Left colon (tissue), 2 donors: ENCODE measurements around the gene AGBL1. TPM values are rescaled to one million over a fixed set of nuclear protein-coding genes. Genes with fewer than 3 reads are reported as not detected.
A peak's percentile ranks its signal among the peaks of the same experiment; 100 is the strongest.

Experiments used
- ATAC-seq: fragments of 200-7000 bp; cut with Tn5 transposase; one replicate; pipeline ENCODE4 v1.9.1; 2020; ENCODE audit warnings: mild to moderate bottlenecking, moderate library complexity
- DNase-seq, 2 donors: peaks; one replicate each; pipeline ENCODE4 v3.0.0-alpha.2; 2020
- intact Hi-C, 2 donors: fragments of 100-400 bp; cut with DNase I in 1 of 2; cut with micrococcal nuclease in 1 of 2; formaldehyde crosslinking; loops; one replicate each; pipeline versions ENCODE4 v1.11.2 to v1.14.0; 2022; cut with DNase I, micrococcal nuclease
- total RNA-seq, 2 donors: library from RNA; stranded (reverse); fragmentation: NEBNext Ultra II Directional; extraction: Animal tissue kit (Norgen Biotek cat#: 25700); gene quantifications; one replicate each; pipeline ENCODE4 v1.2.1, GENCODE V29; 2021
- donor health status: DM: no; HTN: no; CAD: no.
- donor health status: DM: yes; HTN: yes; CAD: no.

The AGBL1 gene
- total RNA-seq, 2 donors from 2014 or later, result 0.22 to 0.34 TPM

DNA sequence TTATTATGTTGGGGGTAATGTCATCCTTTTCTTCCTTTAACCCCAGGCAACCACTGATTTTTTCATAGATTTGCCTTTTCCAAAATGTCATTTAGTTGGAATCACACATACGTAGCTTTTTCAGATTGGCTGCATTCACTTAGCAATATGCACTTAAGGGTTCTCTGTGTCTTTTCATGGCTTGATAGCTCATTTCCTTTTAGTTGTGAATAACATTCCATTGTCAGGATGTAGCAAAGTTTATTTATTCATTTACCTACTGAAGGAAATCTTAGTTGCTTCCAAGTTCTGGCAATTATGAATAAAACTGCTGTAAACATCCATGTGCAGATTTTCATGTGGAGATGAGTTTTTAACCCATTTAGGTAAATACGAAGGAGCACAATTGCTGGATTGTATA lies 125.4 kb downstream of the AGBL1 start:
- intact Hi-C loops, result no loop called here
- no peak for ATAC-seq
- DNase-seq, result no peak

DNA sequence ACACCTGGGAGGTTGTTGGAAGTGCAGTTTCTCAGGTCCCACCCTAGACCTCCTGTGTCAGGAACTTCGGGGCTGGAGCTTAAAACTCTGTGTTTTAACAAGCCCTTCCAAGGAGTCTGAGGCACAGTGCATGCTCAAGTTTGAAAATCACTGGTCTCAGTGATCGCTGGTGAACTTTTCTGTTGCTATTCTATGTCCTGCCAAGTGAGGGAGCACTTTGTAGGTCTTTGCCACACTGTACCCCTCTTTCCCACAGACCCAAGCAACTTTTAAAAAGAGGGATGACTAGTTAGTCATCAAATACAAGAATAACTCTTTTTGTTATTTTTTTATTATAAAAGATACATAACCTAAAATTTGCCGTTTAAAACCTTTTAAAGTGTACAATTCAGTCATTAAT lies 133.7 kb downstream of the AGBL1 start:
- intact Hi-C loops, result no loop called here
- no peak for ATAC-seq
- no peak for DNase-seq

DNA sequence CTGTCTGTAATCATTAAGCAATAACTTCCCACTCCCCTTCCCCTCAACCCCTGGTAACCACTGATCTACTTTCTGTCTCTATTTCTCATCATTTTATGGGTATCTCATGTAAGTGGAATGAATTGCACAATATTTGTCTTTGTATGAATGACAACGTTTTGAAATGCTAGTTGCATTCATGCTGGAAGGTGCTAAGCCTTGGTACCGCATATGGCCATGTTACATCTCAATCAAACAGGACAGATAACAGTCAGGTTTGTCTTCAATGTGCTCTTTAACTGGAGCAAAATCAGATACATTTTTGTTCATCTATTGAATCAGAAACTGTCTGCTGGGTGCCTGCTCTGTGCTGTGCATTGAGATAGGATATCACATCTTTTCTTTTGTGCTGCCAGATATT lies 134.2 kb downstream of the AGBL1 start:
- intact Hi-C loops, result no loop called here
- no peak for ATAC-seq
- no peak for DNase-seq

- intact Hi-C loops, result loop anchor here in 1 of 2 donors (10.0 kb wide), 1 partner anchor 56 kb away; no protein-coding TSS in a partner anchor
- DNase-seq, result no peak
- no peak for ATAC-seq
These were observed 141.4 kb downstream of the AGBL1 start for GRCh38 chr15:86221119-86221518.

DNA sequence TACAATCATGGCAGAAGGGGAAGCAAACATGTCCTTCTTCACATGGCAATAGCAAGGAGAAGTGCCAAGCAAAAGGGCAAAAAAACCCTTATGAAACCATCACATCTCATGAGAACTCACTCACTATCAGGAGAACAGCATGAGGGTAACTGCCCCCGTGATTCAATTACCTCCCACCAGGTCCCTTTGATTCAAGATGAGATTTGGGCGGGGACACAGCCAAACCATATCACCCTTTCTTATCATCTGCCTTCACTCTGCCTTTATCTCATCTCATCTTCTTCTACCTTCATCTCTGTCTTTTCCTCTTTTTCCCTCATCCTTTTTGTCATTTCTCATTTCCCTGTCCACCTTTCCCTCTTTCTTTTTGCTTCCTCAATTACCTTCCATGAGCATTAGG lies 149.6 kb downstream of the AGBL1 start:
- ATAC-seq, result no peak

GRCh38 chr15:86229936-86230335 lies 150.3 kb downstream of the AGBL1 start:
- ATAC-seq, result no peak
- intact Hi-C loops, result loop anchor here in 1 of 2 donors (10.0 kb wide), 1 partner anchor 65 kb away; no protein-coding TSS in a partner anchor
- no peak for DNase-seq

More for the DNA sequence above, 149.6 kb downstream of the AGBL1 start:
- intact Hi-C loops, result loop anchor here in 1 of 2 donors (10.0 kb wide), 1 partner anchor 65 kb away; no protein-coding TSS in a partner anchor
- no peak for DNase-seq

GRCh38 chr15:86231864-86232721 lies 152.4 kb downstream of the AGBL1 start:
- intact Hi-C loops, result no loop called here
- peak; percentile 63 for ATAC-seq
- DNase-seq, result peak in 1 of 2 donors; percentile 32

- no peak for ATAC-seq
- intact Hi-C loops, result no loop called here
These were observed 156.0 kb downstream of the AGBL1 start for GRCh38 chr15:86235667-86236066.

GRCh38 chr15:86236356-86237110 lies 156.9 kb downstream of the AGBL1 start:
- intact Hi-C loops, result no loop called here
- DNase-seq (no peak), ATAC-seq (no peak)

More at GRCh38 chr15:86235667-86236066, 156.0 kb downstream of the AGBL1 start:
- DNase-seq, result no peak

DNA sequence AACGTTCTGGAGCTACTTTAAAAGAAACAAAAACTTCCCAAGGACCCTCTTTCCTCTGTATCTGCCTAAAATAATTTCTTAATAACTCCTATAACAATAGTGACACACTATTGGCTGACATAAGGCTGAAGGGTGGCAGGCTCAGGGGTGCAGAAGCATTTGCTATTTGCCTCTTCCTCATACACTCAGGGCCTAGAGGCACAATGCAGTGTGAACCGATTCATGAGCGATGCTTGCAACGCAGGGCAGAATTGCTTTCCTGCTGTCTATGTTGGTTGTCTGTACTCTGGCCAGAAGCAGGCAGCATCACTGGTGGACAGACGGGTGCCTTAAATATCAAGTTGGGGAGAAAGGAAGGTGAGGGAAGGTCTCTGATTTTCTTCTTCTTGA lies 157.4 kb downstream of the AGBL1 start:
- intact Hi-C loops, result no loop called here
- ATAC-seq (no peak), DNase-seq (no peak)

DNA sequence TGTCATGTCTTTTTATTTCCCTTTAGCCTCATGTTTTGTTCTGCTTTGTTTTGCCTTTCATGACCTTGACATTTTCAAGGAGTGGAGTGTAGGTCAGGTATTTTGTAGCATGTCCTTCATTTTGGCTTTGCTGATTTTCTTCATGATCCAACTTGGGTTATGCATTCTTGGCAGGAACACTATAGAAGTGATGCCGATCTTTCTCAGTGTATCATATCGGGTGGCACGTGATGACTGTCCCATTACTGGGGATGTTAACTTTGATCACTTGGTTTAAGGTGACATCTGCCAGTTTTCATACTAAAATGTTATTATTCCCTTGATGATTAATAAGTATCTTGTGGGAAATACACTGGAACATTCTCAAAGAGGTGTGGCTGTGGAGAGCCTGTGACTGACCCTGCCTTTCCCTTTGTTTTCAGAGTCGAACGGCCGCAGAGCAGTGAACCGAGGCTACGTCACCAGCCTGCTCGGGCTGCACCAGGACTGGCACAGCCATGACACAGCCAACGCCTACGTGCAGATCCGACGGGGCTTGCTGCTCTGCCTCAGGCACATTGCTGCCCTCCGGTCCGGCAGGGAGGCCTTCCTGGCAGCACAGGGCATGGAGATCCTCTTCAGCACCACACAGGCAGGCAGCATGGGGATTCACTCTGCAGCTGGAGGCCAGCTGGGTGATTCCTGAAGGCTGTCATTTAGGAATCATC lies 167.7 kb downstream of the AGBL1 start:
- DNase-seq (no peak), ATAC-seq (no peak)
- intact Hi-C loops, result no loop called here

- ATAC-seq (no peak), DNase-seq (no peak)
- intact Hi-C loops, result no loop called here
These were observed 175.6 kb downstream of the AGBL1 start for GRCh38 chr15:86255247-86255646.

DNA sequence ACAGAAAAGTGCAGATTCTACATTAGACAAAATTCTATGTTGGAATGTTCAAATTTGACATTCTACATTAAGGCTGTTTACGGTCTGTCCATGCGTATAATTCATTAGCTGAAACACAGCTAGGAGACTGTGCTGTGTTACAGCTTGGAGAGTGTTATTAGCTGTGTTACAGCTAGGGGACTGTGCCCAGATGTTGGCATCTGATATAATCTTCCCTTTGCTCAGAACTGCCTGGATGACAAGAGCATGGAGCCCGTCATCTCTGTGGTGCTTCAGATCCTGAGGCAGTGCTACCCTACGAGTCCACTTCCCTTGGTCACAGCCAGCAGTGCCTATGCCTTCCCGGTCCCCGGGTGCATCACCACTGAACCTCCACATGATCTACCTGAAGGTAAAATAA lies 177.0 kb downstream of the AGBL1 start:
- ATAC-seq, result no peak
- DNase-seq, result no peak
- intact Hi-C loops, result no loop called here

- no peak for ATAC-seq
- intact Hi-C loops, result no loop called here
- DNase-seq, result no peak
These were observed 179.9 kb downstream of the AGBL1 start for GRCh38 chr15:86259589-86259988.

DNA sequence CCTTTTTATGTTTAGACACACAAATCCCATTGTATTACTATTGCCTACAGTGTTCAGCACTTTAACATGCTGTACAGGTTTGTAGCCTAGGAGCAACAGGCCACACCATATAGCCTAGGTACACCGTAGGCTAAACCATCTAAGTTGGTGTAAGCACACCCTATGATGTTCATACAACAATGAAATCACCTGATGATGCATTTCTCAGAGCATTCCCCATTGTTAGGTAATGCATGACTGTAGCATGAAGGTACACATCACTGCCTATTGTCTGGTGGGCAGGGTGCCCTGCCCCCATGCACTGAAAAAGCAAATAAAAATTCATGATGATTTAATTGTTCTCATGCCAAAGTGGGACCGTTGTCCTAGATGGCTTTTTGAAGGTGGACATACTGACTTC lies 183.6 kb downstream of the AGBL1 start:
- ATAC-seq, result no peak
- DNase-seq, result no peak
- intact Hi-C loops, result no loop called here

DNA sequence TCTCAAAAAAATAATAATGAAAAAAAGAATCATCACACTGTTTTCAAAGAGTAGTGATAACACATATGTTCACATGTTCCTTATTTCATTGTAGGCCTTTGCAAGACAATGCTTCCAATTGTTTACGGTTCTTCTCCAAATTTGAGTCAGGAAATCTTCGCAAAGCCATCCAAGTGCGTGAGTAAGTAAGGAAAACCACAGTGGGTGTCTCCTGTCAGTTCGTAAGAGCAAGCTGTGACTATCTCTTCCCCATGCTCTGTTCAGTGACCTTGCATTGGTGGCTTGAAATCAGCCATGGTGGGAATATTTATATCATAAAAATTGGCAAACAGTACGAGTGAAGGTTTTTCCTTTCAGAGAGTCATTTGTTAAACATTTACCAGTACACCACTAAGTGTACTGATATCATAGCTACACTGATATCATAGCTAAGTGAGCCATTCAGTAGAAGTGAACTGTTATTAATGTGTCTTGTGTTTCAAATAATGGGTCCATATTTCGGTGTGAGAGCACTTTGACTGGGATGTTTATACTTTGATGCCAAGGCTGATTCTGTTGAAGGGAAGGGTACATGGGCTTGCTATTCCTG lies 187.3 kb downstream of the AGBL1 start:
- no peak for ATAC-seq
- intact Hi-C loops, result no loop called here

DNA sequence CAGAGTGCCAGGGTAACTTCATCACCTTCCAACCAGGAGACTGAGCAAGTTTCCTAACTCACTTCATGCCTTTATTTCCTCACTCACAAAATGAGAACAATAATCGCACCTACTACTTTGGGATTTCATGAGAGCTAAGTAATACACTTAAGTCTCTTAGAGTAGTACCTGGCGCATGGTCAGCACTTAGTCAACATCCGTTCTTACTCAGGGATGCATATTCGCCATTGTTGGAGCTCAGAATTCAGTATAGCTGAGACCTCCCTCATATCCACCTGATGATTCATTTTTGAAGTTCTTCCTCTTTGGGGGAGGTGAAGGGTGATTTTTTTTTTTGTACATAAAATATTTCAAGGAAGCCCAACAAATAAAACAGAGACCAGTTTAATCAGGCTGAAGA lies 188.2 kb downstream of the AGBL1 start:
- intact Hi-C loops, result no loop called here
- ATAC-seq, result no peak
- no peak for DNase-seq

More for the DNA sequence above, 187.3 kb downstream of the AGBL1 start:
- DNase-seq, result no peak

DNA sequence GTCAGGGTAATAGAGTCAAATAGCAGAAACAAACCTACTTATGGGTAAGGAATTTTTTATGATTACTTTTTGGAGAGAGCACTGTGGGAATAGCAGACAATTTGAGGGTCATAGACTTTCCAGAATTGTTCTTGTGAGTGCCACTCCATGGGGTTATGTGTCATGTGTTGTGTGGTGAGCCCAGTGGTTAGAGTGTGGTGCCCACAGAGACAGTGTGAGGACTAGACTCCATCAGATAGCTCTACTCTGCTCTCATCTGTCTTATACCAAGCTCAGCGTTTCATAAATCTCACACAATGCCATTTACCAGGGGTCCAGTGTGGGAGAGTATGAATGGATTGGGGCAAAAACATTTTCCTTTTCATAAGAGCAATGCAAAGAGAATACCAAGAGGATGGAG lies 188.9 kb downstream of the AGBL1 start:
- intact Hi-C loops, result no loop called here
- DNase-seq (no peak), ATAC-seq (no peak)

DNA sequence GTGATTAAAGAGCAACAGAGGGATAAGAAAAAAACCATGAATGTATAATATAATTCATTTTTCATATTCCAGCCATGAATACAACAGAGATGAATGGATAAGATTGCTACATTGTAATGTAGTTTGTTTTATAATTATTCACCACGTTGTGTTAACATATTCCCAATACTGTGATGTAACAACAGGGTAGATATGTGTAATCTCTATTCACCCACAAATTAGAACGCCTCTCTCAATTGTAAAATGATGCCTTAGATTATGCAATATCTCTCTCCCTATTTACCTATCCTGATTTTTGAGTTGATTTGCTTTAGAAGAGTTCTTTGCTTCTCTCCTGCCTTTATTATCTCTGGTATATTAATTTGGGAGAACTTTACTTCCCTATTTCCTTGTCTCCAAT lies 193.6 kb downstream of the AGBL1 start:
- intact Hi-C loops, result no loop called here
- ATAC-seq, result no peak
- DNase-seq, result no peak
